Kasumi-1 (cell line): ENCODE results near the gene NCOA6.

Experiments used
- DNase-seq, 2 experiments: peaks; one replicate each; lab custom pipeline; 2025; lab: John Stamatoyannopoulos, UW

Gene NCOA6

GRCh38 chr20:34825530-34826362 is at the start of gene NCOA6:
Gene NCOA6, minus strand, starts transcription at chr20:34825651. Its CDS starts 43,296 bp downstream, at chr20:34782355.
- DNase-seq, result peak; percentile 50 to 74

DNA sequence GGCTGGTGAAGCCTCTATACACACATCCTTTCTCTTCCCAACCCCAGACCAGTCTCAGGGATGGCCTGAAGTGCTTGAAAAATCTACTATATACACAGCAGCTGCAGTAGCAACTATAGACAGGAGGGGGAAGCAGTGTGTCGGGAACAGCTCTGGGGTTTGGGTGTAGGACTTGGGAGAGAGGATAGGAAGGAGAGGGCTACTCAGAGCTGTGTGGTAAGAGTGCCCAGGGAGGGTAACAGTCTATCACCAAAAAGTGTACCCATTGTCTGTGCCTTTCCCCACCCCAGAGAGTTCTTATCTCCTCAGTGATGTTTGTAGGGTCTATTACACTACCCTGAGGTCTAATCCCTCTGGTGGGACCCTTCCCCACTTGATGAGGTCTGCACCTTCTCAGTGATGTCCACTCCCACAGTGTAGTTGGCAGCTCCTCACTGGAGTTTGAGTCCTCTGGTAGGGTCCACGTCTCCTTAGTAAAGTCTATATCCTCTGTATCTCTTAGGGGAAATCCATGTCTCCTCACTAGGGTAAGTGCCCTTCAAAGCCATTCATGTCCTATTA is 48.7 kb upstream of the NCOA6 start:
- DNase-seq, result peak; percentile 91 to 96

DNA sequence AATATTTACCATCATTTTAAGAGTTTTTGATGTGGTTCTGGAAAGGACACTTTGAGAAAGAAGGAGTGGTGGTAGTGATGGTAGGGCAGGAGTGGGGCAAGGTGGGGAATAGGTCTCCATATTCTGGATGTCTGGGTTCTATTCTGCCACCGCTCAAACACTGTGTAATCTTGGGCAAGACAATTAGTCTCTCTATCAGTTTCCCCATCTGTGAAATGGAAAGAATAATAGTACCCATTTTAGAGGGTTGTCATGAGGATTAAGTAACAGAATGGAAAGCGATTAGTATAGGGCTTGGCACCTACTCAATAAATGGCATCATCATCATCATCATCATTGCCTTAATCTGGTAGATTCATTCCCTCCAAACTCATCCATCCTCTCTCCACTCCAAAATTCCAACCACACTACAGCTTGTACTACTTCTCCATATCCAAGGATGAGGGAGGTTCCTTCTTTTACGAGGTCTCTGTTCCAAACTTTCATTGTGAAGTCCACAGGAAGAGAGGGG is 48.2 kb upstream of the NCOA6 start:
- no peak for DNase-seq

GRCh38 chr20:34872622-34873224 is 47.3 kb upstream of the NCOA6 start, which contains the start of gene GGT7:
Gene GGT7, minus strand, starts transcription at chr20:34872856. Its CDS starts 41 bp downstream, at chr20:34872815.
- peak; percentile 48 to 55 for DNase-seq

DNA sequence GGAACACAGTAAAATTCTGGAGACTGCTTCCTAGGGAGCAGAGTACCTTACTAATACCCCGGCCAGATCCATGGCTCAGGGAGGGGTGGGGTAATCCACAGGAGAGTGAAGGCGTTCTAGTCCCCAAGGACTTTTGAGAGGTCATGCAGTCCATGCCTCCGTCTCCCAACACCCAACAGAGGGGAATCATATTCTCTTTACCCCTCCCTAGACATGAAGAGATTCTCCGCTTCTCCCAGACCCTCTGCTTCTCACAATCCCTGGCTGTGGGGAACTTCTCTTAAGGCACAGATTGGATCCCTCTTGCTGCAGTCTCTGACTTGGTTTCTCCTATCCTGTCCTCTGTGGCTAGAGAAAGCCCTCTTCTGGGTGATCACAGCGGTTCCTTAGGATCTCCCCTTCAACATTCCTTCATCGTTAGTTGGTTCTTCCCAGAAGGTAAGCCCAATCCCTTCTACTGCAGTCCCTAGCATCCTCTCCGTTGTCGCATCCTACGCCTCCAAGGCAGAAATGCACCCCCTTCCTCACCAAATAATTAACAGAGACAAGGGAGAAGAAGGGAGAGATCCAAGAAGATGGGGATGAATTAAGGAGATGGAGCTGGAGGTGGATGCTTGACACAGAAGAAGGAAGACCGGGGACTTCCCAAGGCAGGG is 46.6 kb upstream of the NCOA6 start:
- no peak for DNase-seq

- no peak for DNase-seq
Observed at GRCh38 chr20:34871320-34871926, 46.0 kb upstream of the NCOA6 start.

DNA sequence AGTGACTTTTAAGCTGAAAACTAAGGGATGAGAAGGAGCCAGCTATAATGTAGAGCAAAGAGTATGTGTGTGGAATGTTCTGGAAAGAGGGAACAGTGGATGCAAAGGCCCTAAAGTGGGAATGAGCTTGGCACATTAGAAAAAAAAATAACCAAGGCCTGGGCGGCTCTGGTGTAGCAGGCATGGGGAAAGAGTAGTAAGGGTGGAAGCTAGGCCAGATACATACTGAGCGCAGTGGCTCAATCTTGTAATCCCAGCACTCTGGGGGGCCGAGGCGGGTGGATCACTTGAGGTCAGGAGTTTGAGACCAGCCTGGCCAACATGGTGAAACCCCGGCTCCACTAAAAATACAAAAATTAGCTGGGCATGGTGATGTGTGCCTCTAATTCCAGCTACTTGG is 38.8 kb upstream of the NCOA6 start:
- no peak for DNase-seq

- no peak for DNase-seq
Observed at GRCh38 chr20:34863421-34863965, 38.0 kb upstream of the NCOA6 start.

- no peak for DNase-seq
Observed at GRCh38 chr20:34862724-34863123, 37.3 kb upstream of the NCOA6 start.

DNA sequence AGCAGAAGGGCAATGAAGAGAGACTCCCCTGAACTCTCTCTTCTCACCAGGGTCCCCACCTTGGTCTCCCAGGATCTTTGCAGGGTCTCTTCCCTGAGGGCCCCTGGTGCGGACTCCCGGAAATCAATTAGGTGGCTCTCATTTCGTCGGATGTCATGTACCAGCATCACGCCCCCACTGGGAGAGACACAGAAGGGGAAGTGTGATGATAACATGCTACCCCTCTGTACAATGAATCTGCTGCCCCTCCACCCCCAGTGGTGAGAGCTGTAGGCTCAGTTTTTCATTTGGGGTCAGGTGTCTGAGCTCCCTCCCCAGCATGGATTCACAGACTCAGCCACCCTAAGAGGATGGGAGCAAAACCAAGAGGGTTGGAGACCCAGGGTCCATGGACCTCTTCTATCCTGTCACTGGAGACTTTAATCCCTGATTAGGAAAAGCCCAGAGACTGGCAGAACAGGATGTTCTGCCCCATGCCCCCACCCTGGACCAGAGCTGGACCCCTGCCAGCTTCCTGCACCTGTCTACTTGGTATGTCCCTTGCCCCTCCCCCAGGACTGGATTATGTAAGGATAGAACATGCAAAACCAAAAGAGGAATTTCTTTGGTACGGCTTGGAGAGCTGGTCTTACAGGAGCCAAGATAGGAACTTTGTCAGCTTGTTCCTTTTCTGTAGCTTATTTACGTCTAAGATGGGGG is 36.1 kb upstream of the NCOA6 start:
- DNase-seq, result no peak

DNA sequence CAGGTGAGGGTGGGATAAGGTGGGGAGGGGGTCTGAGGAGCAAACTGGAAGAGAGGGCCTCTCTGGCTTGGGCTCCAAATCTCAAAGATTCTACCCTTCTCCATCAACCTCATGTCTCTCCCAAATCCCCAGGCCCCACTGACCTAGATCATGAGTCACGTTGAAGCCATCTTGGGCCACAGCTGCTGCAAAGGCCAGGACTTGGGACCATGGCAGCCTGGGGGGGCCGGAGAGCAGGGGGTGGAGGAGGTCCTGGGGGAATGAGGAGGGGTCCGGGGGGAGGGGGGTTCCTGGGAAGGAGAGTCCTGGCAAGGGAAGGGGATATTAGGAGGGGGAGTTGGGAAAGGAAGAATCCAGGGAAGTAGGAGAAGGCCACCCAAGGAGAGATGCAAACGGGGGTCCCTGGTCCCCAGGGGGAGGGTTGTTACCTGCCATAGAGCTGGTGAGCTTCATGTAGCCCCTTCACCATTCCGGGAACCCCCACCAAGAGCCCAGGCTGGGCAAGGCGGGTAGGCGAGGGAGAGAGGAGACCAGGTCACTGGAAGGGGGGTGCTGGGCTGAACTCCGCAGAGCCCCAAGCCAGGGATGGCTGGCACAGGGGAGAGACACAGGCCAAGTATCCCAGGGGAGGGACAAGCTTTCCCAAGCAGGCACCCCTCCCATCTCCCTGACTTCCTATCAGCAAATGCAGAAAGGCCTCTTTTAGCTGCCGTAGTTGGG is 34.5 kb upstream of the NCOA6 start:
- no peak for DNase-seq

DNA sequence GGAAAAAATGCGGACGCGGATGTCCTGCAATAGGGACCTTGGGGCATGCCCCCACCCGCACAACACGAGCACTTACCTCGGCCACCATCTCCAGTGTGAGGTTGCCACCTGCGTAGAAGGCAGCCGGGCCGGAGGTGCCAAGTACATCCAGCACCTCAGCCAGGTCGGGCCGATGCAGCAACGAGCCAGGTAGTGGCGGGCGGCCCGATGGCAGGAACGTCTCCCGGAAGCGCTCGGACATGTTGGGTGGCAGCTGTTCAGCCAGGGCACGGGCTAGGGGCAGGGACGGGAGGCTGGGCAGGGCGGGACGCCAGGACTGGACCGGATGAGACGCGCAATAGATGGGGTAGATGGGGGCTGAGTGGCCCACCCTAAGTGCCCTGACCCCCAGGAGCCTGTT is 33.9 kb upstream of the NCOA6 start:
- no peak for DNase-seq

GRCh38 chr20:34852298-34852697 is 26.8 kb upstream of the NCOA6 start:
- DNase-seq, result no peak

GRCh38 chr20:34850969-34851368 is 25.5 kb upstream of the NCOA6 start:
- no peak for DNase-seq

DNA sequence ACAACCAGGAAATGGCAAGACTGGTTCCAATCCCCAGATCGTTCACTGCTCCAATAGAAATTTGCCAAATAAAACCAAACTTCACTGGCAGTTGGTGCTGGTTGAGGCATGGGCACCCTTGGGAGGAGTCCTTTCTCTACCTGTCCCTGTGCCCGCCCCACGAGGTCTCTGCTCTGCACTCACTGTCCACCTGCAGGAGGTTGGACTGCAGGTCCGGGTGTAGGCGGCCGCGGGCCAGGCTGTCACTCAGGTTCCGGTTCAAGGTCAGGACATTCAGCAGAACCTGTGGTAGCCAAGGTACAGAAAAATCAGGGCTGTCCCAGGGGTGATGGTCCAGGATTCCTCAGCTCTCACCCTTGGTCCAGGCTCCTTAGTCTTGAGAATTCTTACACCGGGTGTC is 24.3 kb upstream of the NCOA6 start:
- no peak for DNase-seq

DNA sequence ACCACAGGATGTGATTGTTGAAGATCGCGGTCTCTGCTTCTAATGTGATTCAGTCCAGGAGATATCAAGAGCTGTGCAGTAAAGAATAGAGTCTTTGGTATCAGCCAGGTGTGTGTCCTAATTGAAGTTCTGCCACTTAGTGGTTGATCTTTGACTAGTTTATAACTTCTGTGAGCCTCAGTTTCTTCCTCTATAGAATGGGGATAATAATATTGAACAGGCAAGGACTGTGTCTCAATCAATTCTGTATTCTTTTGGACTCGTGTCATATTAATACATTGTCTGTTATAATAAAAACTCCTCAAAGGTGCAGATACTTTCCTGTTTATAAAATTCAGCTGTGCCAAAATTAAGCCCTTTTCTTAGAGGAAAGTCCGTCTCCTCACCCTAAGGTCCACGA is 23.1 kb upstream of the NCOA6 start:
- DNase-seq, result no peak

DNA sequence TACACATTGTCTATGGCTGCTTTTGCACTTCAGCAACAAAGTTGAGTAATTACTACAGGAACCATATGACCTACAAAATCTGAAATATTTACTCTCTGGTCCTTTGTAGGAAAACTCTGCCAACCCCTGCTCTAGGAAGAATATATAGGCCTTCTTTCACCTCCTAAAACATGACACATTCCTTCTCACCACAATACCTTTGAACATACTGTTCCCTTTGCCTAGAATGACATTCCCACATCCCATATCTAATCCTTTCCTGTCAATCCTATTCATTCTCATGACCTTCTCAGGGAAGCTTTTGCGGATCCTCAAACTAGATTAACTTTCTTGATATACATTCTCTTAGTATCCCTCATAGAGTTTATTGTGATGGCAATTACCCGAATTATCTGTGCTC is 18.0 kb upstream of the NCOA6 start:
- no peak for DNase-seq

- no peak for DNase-seq
Observed at GRCh38 chr20:34842143-34842542, 16.7 kb upstream of the NCOA6 start.

- DNase-seq, result peak; percentile 48 to 63
Observed at GRCh38 chr20:34834459-34834893, 9.0 kb upstream of the NCOA6 start.

- no peak for DNase-seq
Observed at GRCh38 chr20:34831936-34832335, 6.5 kb upstream of the NCOA6 start.
